Loucy (cell line): ENCODE results near the gene ALPK3.

Source experiments
- H2AFZ ChIP-seq: fragments of 200-600 bp; sonication (generic); 2 replicates; pipeline ENCODE4 v1.6.0; 2016; ENCODE audit warnings: antibody characterized with exemption, mild to moderate bottlenecking, low read length, moderate library complexity
- H3F3A ChIP-seq: fragments of 200-600 bp; 2 replicates; pipeline ENCODE4 v1.6.0; 2016; ENCODE audit warnings: antibody characterized with exemption, low read depth, mild to moderate bottlenecking
- H3K27me3 ChIP-seq: fragments of 200-600 bp; sonication (generic); 2 replicates; pipeline ENCODE4 v1.6.1; 2014; ENCODE audit warnings: low read length, mild to moderate bottlenecking; ENCODE audit not compliant: insufficient read depth, poor library complexity, severe bottlenecking
- H3K36me3 ChIP-seq: fragments of 200-600 bp; sonication (generic); 2 replicates; pipeline ENCODE4 v1.6.1; 2016; ENCODE audit warnings: low read length; ENCODE audit not compliant: insufficient read depth
- H3K4me1 ChIP-seq: fragments of 200-600 bp; sonication (generic); 2 replicates; pipeline ENCODE4 v1.5.1; 2014; ENCODE audit warnings: low read length, mild to moderate bottlenecking; ENCODE audit not compliant: insufficient read depth, poor library complexity, severe bottlenecking
- H3K4me2 ChIP-seq: fragments of 200-600 bp; sonication (generic); 2 replicates; pipeline ENCODE4 v1.6.0; 2014; ENCODE audit warnings: antibody characterized with exemption, low read length, low read depth, mild to moderate bottlenecking; ENCODE audit not compliant: poor library complexity, severe bottlenecking
- H3K4me3 ChIP-seq: fragments of 200-600 bp; sonication (generic); 2 replicates; pipeline ENCODE4 v1.5.1; 2014; ENCODE audit warnings: low read length, mild to moderate bottlenecking, mixed read lengths; ENCODE audit not compliant: poor library complexity, severe bottlenecking
- H3K79me2 ChIP-seq: fragments of 200-600 bp; sonication (generic); 2 replicates; pipeline ENCODE4 v1.6.1; 2014; ENCODE audit warnings: low read length; ENCODE audit not compliant: insufficient read depth
- H3K9ac ChIP-seq: fragments of 200-600 bp; sonication (generic); 2 replicates; pipeline ENCODE4 v1.6.0; 2014; ENCODE audit warnings: mild to moderate bottlenecking, low read depth, low read length, moderate library complexity; ENCODE audit not compliant: poor library complexity, severe bottlenecking
- H3K9me2 ChIP-seq: fragments of 200-600 bp; sonication (generic); replicated peaks from 2 replicates; pipeline ENCODE4 v1.6.1; 2016; ENCODE audit warnings: low read depth, low read length, mixed read lengths
- H3K9me3 ChIP-seq: fragments of 200-600 bp; sonication (generic); 2 replicates; pipeline ENCODE4 v1.6.1; 2014; ENCODE audit warnings: mild to moderate bottlenecking, antibody characterized with exemption, low read length, low read depth; ENCODE audit not compliant: insufficient read depth
- H4K20me1 ChIP-seq: fragments of 200-600 bp; sonication (generic); 2 replicates; pipeline ENCODE4 v1.6.0; 2014; ENCODE audit warnings: antibody characterized with exemption, low read length, mild to moderate bottlenecking; ENCODE audit not compliant: insufficient read depth, poor library complexity, severe bottlenecking
- CTCF ChIP-seq: fragments of 200-600 bp; sonication (generic); conservative IDR thresholded peaks from 2 replicates; pipeline ENCODE4 v1.5.1; 2014; ENCODE audit warnings: mild to moderate bottlenecking, antibody characterized with exemption, low read length
- EZH2phosphoT487 ChIP-seq: fragments of 200-600 bp; IDR thresholded peaks from 2 replicates; pipeline ENCODE4 v1.6.1; 2018; ENCODE audit warnings: antibody characterized with exemption, mild to moderate bottlenecking, moderate library complexity, borderline replicate concordance

Gene ALPK3

GRCh38 chr15:84783493-84784251 lies 33.5 kb upstream of the ALPK3 start:
- peaks cover 74% of the 10 kb centered on the region; the same call in 1 of the 2 replicates for H3K36me3 ChIP-seq
- H3K79me2 ChIP-seq: peaks cover 41% of the 10 kb centered on the region; the same call in 1 of the 2 replicates
- H3K9ac ChIP-seq: no peak overlapping the region

GRCh38 chr15:84784262-84784661 lies 32.9 kb upstream of the ALPK3 start:
- TF ChIP-seq CTCF (no peak), EZH2phosphoT487 (no peak)
- no peak overlapping the region for H3K4me3 ChIP-seq
- H3K79me2 ChIP-seq: peaks cover 46% of the 10 kb centered on the region; the same call in 1 of the 2 replicates
- H3K36me3 ChIP-seq: peaks cover 77% of the 10 kb centered on the region; the same call in 1 of the 2 replicates
- H3K9me2 ChIP-seq: no peaks in the 10 kb centered on the region
- H3K27me3 ChIP-seq: no peaks in the 10 kb centered on the region
- no peaks in the 10 kb centered on the region for H3K4me1 ChIP-seq
- H3F3A ChIP-seq: no peaks in the 10 kb centered on the region
- H3K9me3 ChIP-seq: no peaks in the 10 kb centered on the region
- H4K20me1 ChIP-seq: peaks cover 18% of the 10 kb centered on the region
- H2AFZ ChIP-seq: no peak overlapping the region
- H3K9ac ChIP-seq: no peak overlapping the region
- no peak overlapping the region for H3K4me2 ChIP-seq

More at GRCh38 chr15:84783493-84784251, 33.5 kb upstream of the ALPK3 start:
- Histone ChIP-seq H3K9me2 (no peaks in the 10 kb centered on the region), H3K4me3 (no peak overlapping the region), H2AFZ (no peak overlapping the region), H3K9me3 (no peaks in the 10 kb centered on the region), H3K4me2 (no peak overlapping the region), H3K4me1 (no peaks in the 10 kb centered on the region), H3F3A (no peaks in the 10 kb centered on the region), H4K20me1 (peaks cover 13% of the 10 kb centered on the region), H3K27me3 (no peaks in the 10 kb centered on the region)
- TF ChIP-seq EZH2phosphoT487: no peak
- peak; percentile 40 for TF ChIP-seq CTCF

GRCh38 chr15:84785053-84785452 lies 32.1 kb upstream of the ALPK3 start:
- H3K4me2 ChIP-seq: no peak overlapping the region
- H2AFZ ChIP-seq: no peak overlapping the region
- H3K9me3 ChIP-seq: no peaks in the 10 kb centered on the region
- H3K36me3 ChIP-seq: peaks cover 79% of the 10 kb centered on the region; the same call in 1 of the 2 replicates
- H3K9me2 ChIP-seq: no peaks in the 10 kb centered on the region
- H3K9ac ChIP-seq: no peak overlapping the region
- no peak overlapping the region for H3K4me3 ChIP-seq
- H4K20me1 ChIP-seq: peaks cover 20% of the 10 kb centered on the region
- no peak for TF ChIP-seq EZH2phosphoT487
- no peak for TF ChIP-seq CTCF
- H3K4me1 ChIP-seq: no peaks in the 10 kb centered on the region
- no peaks in the 10 kb centered on the region for H3F3A ChIP-seq
- H3K79me2 ChIP-seq: peaks cover 51% of the 10 kb centered on the region; the same call in 1 of the 2 replicates
- H3K27me3 ChIP-seq: no peaks in the 10 kb centered on the region
